WTC11 (cell line): ENCODE data around the gene C9orf153. TPM values are rescaled to one million over a fixed set of nuclear protein-coding genes. Genes with fewer than 3 reads are reported as not detected.
"Not testable (repeated sequence)": the region's sequence is repeated elsewhere in the genome, so short reads cannot be mapped to it uniquely, and the experiment has no call there.

Source experiments
- ATAC-seq: fragments of 200-7000 bp; cut with Tn5 transposase; 2 replicates; pipeline ENCODE4 v1.10.0; 2021; ENCODE audit warnings: mild to moderate bottlenecking, moderate library complexity
- CTCF ChIA-PET: fragments of 300-600 bp; sonication (Branson Sonifier 250); formaldehyde crosslinking; loops from one replicate; lab custom pipeline; 2021; ENCODE audit warnings: antibody characterized with exemption; lab: Charles Lee
- POLR2A ChIA-PET: fragments of 350-600 bp; sonication (Branson Sonifier 250); formaldehyde crosslinking; loops from one replicate; lab custom pipeline; 2021; ENCODE audit warnings: antibody characterized with exemption; lab: Charles Lee
- DNase-seq: peaks from one replicate; pipeline ENCODE4 v3.0.0; 2021; ENCODE audit warnings: low spot score
- H3K27ac Mint-ChIP-seq: 2 replicates; pipeline ENCODE4 v1.8.0; 2021; ENCODE audit warnings: mixed read lengths
- H3K27me3 Mint-ChIP-seq: 2 replicates; pipeline ENCODE4 v1.8.0; 2021; ENCODE audit warnings: low read depth, mild to moderate bottlenecking, moderate library complexity, mixed read lengths
- H3K36me3 Mint-ChIP-seq: 2 replicates; pipeline ENCODE4 v1.8.0; 2021; ENCODE audit warnings: mixed read lengths
- H3K4me1 Mint-ChIP-seq: 2 replicates; pipeline ENCODE4 v1.8.0; 2022; ENCODE audit warnings: mixed read lengths
- H3K4me3 Mint-ChIP-seq: 2 replicates; pipeline ENCODE4 v1.8.0; 2021; ENCODE audit warnings: mild to moderate bottlenecking, moderate library complexity, mixed read lengths
- H3K9me3 Mint-ChIP-seq: 2 replicates; pipeline ENCODE4 v1.8.0; 2021; ENCODE audit warnings: mixed read lengths
- EMX1 ChIP-seq: fragments of 250-450 bp; sonication (Bioruptor Pico); IDR thresholded peaks from 2 replicates; pipeline ENCODE4 v1.8.0; 2021; ENCODE audit warnings: mild to moderate bottlenecking
- FOXJ3 ChIP-seq: sonication (generic); formaldehyde crosslinking; IDR thresholded peaks from 2 replicates; pipeline ENCODE4 v1.9.0; 2021; ENCODE audit warnings: missing genetic modification reagents, mild to moderate bottlenecking, borderline replicate concordance
- FOXP1 ChIP-seq: sonication (generic); formaldehyde crosslinking; IDR thresholded peaks from 2 replicates; pipeline ENCODE4 v1.8.0; 2022; ENCODE audit warnings: missing genetic modification reagents, mild to moderate bottlenecking, moderate library complexity, borderline replicate concordance
- GABPB1 ChIP-seq: sonication (generic); formaldehyde crosslinking; IDR thresholded peaks from 2 replicates; pipeline ENCODE4 v1.8.1; 2023; ENCODE audit warnings: mild to moderate bottlenecking, missing genetic modification reagents
- JAZF1 ChIP-seq: fragments of 250-450 bp; sonication (Bioruptor Pico); IDR thresholded peaks from 2 replicates; pipeline ENCODE4 v1.9.0; 2021; ENCODE audit warnings: moderate library complexity, mild to moderate bottlenecking, inconsistent platforms
- MXD4 ChIP-seq: fragments of 250-450 bp; sonication (Bioruptor Pico); IDR thresholded peaks from 2 replicates; pipeline ENCODE4 v1.8.0; 2021; ENCODE audit warnings: mild to moderate bottlenecking, moderate library complexity, borderline replicate concordance
- NR2C2 ChIP-seq: sonication (generic); formaldehyde crosslinking; IDR thresholded peaks from 2 replicates; pipeline ENCODE4 v1.8.0; 2022; ENCODE audit warnings: mild to moderate bottlenecking, missing genetic modification reagents
- RELA ChIP-seq: sonication (generic); formaldehyde crosslinking; IDR thresholded peaks from 2 replicates; pipeline ENCODE4 v1.8.1; 2022; ENCODE audit warnings: missing genetic modification reagents, mild to moderate bottlenecking, borderline replicate concordance
- SP1 ChIP-seq: sonication (generic); formaldehyde crosslinking; conservative IDR thresholded peaks from 2 replicates; pipeline ENCODE4 v1.8.1; 2022; ENCODE audit warnings: missing genetic modification reagents
- TEAD1 ChIP-seq: sonication (generic); formaldehyde crosslinking; IDR thresholded peaks from 2 replicates; pipeline ENCODE4 v1.8.0; 2022; ENCODE audit warnings: mild to moderate bottlenecking, missing genetic modification reagents
- ZBTB21 ChIP-seq: sonication (generic); formaldehyde crosslinking; IDR thresholded peaks from 2 replicates; pipeline ENCODE4 v1.8.1; 2023; ENCODE audit warnings: mild to moderate bottlenecking, missing genetic modification reagents, borderline replicate concordance
- ZNF396 ChIP-seq: fragments of 250-450 bp; sonication (Bioruptor Pico); IDR thresholded peaks from 2 replicates; pipeline ENCODE4 v1.8.0; 2021; ENCODE audit warnings: mild to moderate bottlenecking, moderate library complexity, borderline replicate concordance
- ZNF416 ChIP-seq: fragments of 250-450 bp; sonication (Bioruptor Pico); IDR thresholded peaks from 2 replicates; pipeline ENCODE4 v1.9.0; 2021; ENCODE audit warnings: mild to moderate bottlenecking, inconsistent platforms
- total RNA-seq: library from RNA; stranded (reverse); gene quantifications from 3 replicates; pipeline ENCODE4 v1.2.3, GENCODE V29; 2021
- TF ChIP-seq, protein P1 (sequence below): sonication (generic); formaldehyde crosslinking; IDR thresholded peaks from 2 replicates; pipeline ENCODE4 v1.8.0; 2023; ENCODE audit warnings: mild to moderate bottlenecking, missing genetic modification reagents
- TF ChIP-seq, protein P2 (sequence below): sonication (generic); formaldehyde crosslinking; IDR thresholded peaks from 2 replicates; pipeline ENCODE4 v1.8.1; 2022; ENCODE audit warnings: mild to moderate bottlenecking, moderate library complexity, missing genetic modification reagents

The C9orf153 gene
- total RNA-seq, 1 experiment from 2014 or later: not detected

DNA sequence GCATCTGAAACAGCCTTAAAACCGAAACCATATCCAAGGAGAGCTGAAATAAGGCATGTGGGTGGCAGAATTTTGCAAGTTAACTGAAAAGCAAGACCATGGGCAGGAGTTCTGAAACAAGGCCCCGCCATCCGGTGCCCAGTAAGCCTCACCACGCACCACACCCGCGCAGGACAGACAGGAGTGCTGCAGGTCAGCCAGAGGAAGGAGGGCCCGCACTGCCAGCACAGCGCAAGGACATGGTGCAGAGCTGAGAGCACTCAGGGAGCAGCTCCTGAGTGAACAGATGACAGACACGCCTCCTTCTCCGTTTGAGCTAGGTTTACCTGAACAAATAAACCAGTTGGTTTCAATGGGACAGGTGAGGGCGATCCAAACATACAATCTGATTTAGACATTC, 39.4 kb upstream of the C9orf153 start (continued):
- no peak for TF ChIP-seq ZNF396 (CRISPR knock-in tag)
- no peak for TF ChIP-seq JAZF1 (CRISPR knock-in tag)
- TF ChIP-seq, protein P1, sequence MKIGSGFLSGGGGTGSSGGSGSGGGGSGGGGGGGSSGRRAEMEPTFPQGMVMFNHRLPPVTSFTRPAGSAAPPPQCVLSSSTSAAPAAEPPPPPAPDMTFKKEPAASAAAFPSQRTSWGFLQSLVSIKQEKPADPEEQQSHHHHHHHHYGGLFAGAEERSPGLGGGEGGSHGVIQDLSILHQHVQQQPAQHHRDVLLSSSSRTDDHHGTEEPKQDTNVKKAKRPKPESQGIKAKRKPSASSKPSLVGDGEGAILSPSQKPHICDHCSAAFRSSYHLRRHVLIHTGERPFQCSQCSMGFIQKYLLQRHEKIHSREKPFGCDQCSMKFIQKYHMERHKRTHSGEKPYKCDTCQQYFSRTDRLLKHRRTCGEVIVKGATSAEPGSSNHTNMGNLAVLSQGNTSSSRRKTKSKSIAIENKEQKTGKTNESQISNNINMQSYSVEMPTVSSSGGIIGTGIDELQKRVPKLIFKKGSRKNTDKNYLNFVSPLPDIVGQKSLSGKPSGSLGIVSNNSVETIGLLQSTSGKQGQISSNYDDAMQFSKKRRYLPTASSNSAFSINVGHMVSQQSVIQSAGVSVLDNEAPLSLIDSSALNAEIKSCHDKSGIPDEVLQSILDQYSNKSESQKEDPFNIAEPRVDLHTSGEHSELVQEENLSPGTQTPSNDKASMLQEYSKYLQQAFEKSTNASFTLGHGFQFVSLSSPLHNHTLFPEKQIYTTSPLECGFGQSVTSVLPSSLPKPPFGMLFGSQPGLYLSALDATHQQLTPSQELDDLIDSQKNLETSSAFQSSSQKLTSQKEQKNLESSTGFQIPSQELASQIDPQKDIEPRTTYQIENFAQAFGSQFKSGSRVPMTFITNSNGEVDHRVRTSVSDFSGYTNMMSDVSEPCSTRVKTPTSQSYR: no peak
- TF ChIP-seq, all 79 proteins: peak for 0

DNA sequence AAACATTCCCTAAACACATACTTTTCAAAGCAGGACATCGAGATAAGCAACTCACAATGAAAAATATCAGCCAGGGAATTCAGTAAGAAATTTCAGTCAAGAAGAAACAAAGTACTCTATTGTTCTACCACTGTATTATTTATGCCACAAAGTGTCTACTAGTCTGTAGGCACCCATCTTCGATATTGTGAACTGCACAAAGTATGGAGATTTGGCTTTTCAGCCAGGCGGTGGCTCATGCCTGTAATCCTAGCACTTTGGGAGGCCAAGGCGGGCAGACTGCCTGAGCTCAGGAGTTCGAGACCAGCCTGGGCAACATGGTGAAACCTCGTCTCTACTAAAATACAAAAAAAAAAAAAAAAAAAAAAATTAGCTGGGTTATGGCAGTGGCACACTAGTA, 30.9 kb upstream of the C9orf153 start:
- DNase-seq, H3K9me3 Mint-ChIP-seq, H3K27ac Mint-ChIP-seq, H3K4me3 Mint-ChIP-seq, POLR2A ChIA-PET, ATAC-seq, H3K36me3 Mint-ChIP-seq, H3K27me3 Mint-ChIP-seq: not testable (repeated sequence)
- peaks cover 37% of the 10 kb centered on the region for H3K4me1 Mint-ChIP-seq
- CTCF ChIA-PET: interaction anchor here (0.6 kb wide), 1 partner anchor 110 kb away, joined by 4 read pairs; no protein-coding TSS in a partner anchor

DNA sequence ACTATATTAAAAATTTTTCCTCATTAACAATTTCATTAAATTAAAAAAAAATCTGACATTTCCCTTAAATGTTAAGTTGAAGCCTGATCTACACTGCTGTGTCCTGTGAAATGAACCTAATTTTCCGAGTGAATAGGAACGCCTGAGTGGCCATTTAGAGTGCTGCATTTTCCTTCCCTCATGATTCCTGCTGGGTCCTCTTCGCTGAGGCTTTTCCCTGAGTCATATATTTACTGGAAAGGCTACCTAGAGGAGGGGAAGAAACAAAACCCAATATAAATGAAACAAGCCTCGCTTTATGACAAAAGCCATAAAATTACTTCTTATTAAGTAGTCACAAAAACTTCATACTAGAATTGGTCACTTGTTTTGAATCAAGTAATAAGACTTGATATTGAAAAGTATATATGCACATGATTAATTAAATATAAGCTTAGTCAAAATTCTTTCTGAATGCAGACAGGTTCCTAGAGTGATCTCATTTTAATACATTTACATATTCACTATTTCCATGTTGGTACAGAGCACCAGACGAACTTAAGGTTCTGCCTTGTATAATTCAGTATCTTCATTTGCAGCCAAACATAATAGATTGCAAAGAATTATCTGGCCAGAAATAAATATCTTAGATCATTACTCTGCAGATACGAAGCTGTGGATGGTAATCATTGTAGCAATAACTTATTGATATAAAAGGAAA, 29.2 kb upstream of the C9orf153 start:
- DNase-seq: no peak
- CTCF ChIA-PET: no interaction called here
- TF ChIP-seq MXD4 (CRISPR knock-in tag) (no peak), EMX1 (no peak)
- TF ChIP-seq, all 79 proteins: peak for 0
- Mint-ChIP-seq H3K27ac (peak overlapping the region; percentile 69), H3K27me3 (peaks cover 2% of the 10 kb centered on the region; the same call in 1 of the 2 replicates), H3K4me1 (peaks cover 37% of the 10 kb centered on the region), H3K4me3 (no peak overlapping the region), H3K9me3 (no peaks in the 10 kb centered on the region), H3K36me3 (no peaks in the 10 kb centered on the region)
- 0 out of 2 replicates have a peak, but pooled peaks have one; percentile 27 for ATAC-seq
- POLR2A ChIA-PET: no interaction called here

DNA sequence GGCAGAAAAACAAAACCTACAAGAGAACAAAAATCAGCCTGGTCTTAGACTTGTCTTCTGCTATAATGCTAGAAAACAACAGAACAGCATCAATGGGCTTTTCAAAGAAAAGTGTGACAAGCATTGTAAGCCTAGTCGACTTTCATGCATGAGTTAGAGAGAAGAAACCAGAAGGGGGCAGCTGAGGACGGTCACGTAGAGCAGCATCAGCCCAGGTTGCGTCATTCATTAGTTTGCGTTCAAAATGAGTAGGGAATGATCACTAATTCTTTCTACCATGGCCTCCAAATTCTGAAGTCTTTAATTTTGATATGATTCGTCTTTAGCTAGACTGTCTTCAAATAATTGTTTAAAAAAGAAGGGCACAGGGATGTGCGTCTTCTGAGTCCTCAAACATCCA, 27.6 kb upstream of the C9orf153 start:
- H3K27me3 Mint-ChIP-seq: peaks cover 9% of the 10 kb centered on the region
- H3K9me3 Mint-ChIP-seq: no peaks in the 10 kb centered on the region
- TF ChIP-seq GABPB1 (CRISPR knock-in tag): peak; percentile 89
- TF ChIP-seq TEAD1: no peak
- TF ChIP-seq, all 79 proteins: peak for 1
- ATAC-seq (peak; percentile 32), DNase-seq (peak; percentile 41)
- POLR2A ChIA-PET: no interaction called here
- CTCF ChIA-PET: interaction anchor here (1.0 to 1.3 kb wide), 3 partner anchors 9 to 462 kb away, joined by 3 to 7 read pairs (median 3); no protein-coding TSS in a partner anchor
- H3K27ac Mint-ChIP-seq: peak overlapping the region; percentile 97
- no peaks in the 10 kb centered on the region for H3K36me3 Mint-ChIP-seq
- H3K4me3 Mint-ChIP-seq: no peak overlapping the region
- H3K4me1 Mint-ChIP-seq: peaks cover 45% of the 10 kb centered on the region

DNA sequence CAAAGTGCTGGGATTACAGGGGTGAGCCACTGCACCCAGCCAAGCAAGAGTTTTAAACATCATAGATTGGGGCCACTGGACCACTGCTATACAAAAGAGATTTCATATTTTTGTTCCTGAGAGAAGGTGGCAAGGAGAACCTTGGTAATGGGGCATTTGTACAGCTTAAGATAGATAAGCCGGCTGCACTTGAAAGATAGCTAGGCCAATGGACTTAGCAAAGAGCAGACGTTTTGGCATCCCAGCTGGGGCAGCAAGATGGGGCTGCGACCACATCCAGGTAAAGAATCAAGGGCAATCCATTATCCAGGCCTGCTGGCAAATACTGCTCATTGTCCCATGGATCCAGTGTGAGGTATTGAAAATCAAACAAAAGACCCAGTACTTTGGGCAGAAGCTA, 26.8 kb upstream of the C9orf153 start:
- DNase-seq: no peak
- CTCF ChIA-PET: interaction anchor here (0.6 to 1.3 kb wide), 2 partner anchors 18 to 84 kb away, joined by 3 to 7 read pairs; no protein-coding TSS in a partner anchor
- H3K27me3 Mint-ChIP-seq: peaks cover 9% of the 10 kb centered on the region
- POLR2A ChIA-PET: interaction anchor here (0.6 kb wide), 1 partner anchor 18 kb away, joined by 3 read pairs; no protein-coding TSS in a partner anchor
- H3K9me3 Mint-ChIP-seq: no peaks in the 10 kb centered on the region
- H3K4me3 Mint-ChIP-seq: no peak overlapping the region
- TF ChIP-seq EMX1: no peak
- TF ChIP-seq NR2C2 (CRISPR knock-in tag): no peak
- no peak for TF ChIP-seq TEAD1
- no peak for TF ChIP-seq ZNF416 (CRISPR knock-in tag)
- TF ChIP-seq, protein P2, sequence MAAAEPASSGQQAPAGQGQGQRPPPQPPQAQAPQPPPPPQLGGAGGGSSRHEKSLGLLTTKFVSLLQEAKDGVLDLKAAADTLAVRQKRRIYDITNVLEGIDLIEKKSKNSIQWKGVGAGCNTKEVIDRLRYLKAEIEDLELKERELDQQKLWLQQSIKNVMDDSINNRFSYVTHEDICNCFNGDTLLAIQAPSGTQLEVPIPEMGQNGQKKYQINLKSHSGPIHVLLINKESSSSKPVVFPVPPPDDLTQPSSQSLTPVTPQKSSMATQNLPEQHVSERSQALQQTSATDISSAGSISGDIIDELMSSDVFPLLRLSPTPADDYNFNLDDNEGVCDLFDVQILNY (CRISPR knock-in tag): no peak
- TF ChIP-seq SP1: no peak
- no peak for TF ChIP-seq FOXJ3
- TF ChIP-seq RELA: no peak
- TF ChIP-seq FOXP1 (CRISPR knock-in tag): no peak
- no peak for TF ChIP-seq ZBTB21
- ATAC-seq: no peak
- peak overlapping the region; percentile 97 for H3K27ac Mint-ChIP-seq
- no peaks in the 10 kb centered on the region for H3K36me3 Mint-ChIP-seq
- peaks cover 47% of the 10 kb centered on the region for H3K4me1 Mint-ChIP-seq
